Inflammatory macrophage treated with lipopolysaccharide for 4 hours (primary cell): ENCODE results near the gene DDR2.

Experiments
- DNase-seq: peaks from one replicate; pipeline ENCODE4 v3.0.0-alpha.2; 2020

Gene DDR2

GRCh38 chr1:162674034-162674608 is 41.9 kb downstream of the DDR2 start:
- DNase-seq: no peak

GRCh38 chr1:162676087-162676486 is 43.8 kb downstream of the DDR2 start:
- no peak for DNase-seq

DNA sequence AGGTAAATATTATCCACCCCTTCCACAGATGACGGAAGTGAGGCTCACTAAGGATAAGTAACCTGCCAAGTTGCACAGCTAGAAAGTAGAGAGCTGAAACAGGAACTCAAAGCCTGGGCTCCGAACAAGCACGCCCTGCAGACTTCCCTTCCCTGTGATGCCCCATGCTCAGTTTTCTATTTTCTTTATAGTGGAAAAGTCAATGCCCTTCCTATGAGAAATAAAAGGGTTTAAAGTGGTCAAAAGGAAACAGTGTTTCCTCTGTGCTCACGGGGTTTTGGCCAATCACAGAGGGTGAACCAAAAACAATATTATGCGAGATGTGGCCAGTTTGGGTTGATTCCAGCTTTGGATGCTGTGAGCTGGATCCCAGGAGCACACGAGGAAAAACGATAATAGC is 44.5 kb downstream of the DDR2 start:
- no peak for DNase-seq

DNA sequence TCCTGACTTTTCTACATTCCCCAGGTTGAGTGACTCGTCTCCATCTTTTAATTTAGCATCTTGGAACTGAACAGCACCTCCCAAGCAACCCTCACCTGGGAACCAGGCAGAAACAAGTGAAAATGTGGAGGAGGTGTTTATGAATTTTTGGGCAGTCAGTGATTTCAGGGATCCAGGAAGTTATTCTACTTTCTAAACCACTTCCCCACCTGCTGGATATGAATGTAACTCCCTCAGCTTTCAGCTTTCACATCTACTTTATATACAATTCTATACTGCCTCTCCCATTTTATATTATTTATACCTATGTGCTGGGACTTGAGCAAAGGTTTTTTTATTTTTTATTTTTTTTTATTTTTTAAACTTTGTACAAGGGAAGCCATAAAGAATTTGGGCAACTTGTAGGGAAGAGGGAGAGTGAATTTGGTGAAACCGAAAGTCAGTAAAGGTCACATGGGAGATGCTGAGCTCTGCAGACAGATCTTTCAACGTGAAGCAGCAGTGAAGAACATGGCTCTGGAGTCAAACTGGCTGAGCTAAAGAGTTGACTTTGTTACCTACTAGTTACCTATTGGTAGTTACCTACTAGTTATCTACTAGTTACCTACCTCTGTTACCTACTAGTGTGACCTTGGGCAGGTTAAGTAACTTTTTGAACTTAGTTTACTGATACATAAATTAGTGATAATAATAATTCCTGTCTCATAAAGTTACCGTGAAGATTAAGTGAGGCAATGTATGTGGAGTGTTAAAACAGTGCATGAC is 45.5 kb downstream of the DDR2 start:
- DNase-seq: no peak

DNA sequence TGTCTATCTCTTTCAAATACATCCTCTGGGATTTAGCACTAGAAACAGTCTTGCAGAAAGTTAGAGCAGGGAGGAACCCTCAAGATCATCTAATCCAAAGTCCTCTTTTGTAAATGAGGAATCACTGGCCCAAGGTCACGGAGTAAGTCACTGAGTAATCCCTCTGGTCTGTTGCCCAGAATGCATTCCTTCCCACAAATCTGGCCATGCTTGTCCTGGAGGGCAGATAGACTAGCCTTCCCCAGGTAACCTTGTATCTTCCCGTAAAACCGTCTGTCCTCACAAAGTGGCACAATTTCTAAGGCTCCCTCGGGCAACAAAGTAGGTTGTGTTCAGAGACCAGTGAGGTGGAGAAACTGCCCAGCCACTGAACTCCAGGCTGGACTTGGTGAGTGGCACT is 46.2 kb downstream of the DDR2 start:
- DNase-seq: no peak

GRCh38 chr1:162679298-162679697 is 47.0 kb downstream of the DDR2 start:
- no peak for DNase-seq

DNA sequence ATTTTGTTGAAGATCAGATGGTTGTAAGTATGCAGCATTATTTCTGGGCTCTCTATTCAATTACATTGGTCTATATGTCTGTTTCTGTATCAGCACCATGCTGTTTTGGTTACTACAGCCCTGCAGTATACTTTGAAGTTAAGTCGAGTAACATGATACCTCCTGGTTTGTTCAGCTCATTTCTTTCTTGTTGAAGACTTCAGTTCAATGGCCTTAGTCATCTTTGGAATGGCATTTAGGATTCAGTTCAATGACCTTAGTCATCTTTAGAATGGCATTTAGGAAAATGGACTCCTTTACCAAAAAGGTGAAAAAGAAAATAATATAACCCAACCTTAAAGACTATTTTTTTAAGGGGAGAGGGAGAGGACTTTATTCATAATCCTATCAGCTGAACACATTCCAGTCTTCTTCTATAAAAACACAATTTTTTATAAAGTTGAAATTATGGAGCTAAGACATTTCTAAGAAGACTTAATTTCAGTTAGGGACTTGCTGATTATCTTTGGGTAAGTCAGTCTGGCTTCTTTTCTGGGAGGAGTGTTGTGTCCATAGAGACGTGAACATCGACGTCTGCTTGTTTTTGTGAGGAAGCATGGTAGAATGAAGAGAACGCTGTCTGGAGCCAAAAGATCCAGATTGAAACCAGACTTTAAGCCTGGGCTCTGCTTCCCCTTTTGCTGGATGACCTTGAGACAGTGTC is 48.3 kb downstream of the DDR2 start:
- DNase-seq: no peak

DNA sequence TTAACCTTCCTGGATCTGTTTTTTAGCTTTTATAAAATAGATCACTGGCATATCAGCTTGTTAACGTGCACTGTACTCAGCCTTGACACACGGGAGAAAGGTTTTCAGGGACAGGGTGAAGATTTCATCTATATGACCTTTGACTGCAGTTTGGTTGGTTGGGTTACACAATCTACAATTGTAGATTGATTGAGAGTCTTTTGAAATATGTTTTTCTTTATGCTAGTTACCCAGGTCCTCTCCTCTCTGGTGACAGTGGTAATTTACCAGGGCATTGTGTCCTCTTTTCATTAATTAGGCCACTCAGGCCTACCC is 48.8 kb downstream of the DDR2 start:
- no peak for DNase-seq

DNA sequence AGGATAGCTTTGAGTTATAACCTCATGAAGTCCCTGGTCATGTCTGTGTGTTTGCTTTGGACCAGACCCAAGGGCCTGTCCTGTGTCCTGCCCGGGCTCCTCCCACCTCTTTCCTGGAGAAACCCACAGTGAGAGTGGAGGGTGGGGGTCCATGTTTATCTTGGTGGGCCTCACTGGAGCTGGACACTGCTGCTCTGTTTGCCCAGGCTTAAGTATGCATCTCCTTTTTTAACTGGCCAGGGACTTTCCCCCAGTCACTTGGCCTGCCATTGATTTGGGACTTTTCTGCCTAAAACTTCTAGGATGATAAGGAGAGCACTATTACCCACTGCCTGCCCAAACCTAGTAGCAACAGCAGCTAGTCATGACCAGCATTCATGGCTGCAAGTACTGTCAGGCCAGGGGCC is 49.8 kb downstream of the DDR2 start:
- no peak for DNase-seq

GRCh38 chr1:162687870-162688269 is 55.6 kb downstream of the DDR2 start:
- no peak for DNase-seq

- no peak for DNase-seq
These were observed 56.3 kb downstream of the DDR2 start for GRCh38 chr1:162688521-162688920.

DNA sequence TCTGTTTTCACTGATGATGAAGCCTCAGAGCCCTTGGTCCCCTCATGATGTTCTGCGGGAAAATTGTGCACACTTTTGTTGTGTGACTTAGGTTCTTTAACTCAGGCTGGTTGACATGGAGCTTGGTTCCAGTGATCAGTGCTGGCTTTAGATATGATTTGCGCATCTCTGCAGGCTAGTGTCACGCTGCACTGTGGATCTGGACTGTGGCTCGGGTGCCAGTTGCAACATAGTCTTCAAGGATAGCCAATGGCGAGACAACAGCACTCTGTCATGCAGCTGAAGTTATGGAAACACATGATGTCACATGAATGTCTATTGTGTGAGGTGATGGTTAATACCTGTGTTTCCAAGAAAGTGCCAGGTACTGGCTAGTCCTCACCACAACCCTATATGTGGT is 56.7 kb downstream of the DDR2 start:
- DNase-seq: no peak

- DNase-seq: no peak
These were observed 57.7 kb downstream of the DDR2 start for GRCh38 chr1:162689745-162690671.

DNA sequence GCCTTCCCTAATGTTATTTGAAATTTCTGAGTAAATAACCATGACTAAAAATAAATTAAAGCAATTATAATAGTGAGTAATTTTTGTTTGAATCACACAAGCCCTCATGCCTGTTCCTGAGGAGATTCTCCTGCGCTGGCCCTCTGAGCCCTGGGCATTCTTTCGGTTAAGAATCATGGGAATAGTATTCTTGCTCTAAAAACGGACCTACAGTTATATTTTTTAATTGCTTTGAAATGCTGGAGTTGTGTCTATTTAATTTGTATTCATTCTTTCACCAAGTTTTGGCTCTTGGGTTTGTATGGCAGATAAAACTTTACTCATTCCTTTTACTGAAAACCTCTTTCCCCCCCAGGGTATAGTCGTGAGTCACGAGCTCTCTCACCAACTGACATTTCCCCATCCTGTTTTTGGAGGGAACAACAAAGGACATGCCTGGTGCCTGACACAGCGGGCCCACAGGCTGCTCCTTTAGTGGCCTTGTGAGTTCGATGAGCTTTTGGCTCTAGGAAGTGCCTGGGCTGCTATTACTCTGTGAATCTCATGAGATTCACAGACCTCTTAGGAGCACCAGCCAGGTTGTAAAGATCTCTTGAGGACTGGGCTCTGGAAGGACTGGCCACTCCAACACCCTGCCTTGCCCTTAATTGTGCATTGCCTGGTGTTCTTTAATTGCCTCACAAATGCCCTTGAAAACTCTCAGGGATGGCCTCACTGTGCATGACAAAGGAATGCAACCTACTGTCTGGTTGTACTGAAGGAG is 58.6 kb downstream of the DDR2 start:
- no peak for DNase-seq

DNA sequence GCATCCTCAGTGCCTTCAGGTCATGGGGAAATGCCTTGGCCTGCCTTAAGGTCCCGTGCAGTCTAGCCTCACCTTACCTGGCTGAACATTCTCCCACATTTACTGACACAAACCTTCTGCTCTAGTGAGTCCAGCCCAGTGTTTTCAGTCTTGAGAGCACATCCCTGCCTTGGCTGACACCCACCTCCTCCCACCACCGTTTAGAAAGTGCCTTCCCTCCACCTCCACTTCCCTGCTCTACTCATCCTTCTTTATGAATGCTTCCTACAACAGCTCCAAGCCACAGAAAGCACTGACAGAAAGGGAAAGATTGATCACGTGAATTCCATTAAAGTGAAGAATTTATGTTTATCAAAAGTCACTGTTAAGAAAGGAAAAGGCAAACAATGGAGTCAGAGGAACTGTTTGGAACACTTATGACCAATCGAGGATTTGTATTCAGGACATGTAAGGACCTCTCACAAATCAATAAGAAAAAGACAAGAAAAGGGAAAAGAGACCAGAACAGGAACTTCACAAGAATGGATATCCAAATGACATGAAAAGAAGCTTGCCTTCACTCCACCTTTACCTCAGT is 59.8 kb downstream of the DDR2 start:
- DNase-seq: no peak

GRCh38 chr1:162694911-162695310 is 62.6 kb downstream of the DDR2 start:
- no peak for DNase-seq

DNA sequence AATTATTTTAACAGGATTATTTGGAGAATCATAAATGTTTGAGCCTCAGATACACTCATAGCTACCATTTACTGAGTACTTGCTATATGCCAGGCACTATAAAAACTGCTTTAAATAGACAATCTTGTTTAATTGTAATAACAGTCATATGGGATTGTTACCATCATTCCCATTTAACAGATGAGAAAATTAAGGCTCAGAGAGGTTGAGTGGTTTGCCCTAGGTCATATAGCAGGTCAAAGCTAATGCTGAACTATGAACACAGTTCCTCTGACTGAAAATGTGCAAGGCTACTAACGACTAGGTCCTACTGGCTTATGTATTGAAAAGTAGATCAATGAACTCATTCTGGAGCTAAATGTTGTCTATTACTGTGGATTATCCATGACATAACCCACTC is 63.4 kb downstream of the DDR2 start:
- DNase-seq: no peak

DNA sequence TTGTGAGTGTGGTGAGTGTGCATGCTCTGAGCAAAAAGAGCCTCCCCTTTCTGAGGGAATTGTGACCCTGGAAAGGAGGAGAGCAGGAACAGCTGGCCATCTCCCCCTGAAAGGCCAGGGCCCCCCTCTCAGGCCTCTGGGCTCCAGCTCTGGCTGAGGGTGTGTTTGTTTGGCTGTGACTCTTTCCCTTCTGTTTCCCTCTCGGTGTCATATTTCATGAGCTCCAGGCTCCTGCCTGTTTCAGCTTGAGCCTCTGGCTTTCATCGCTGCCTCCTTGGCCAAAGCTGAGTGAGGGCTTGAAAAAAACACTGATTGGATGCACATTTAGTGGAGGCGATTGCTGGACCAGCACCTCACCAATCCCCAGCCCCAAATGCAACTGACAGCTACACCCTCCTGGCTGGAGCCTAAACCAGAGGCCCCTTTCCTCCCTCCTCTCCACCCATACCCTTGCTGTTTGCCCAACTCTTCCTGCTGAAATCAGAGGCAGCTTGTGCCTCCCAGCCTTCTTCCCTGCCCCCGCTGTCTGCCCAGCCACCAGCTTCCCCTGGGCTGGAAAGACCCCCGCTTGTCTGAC is 64.1 kb downstream of the DDR2 start:
- no peak for DNase-seq

GRCh38 chr1:162697140-162697895 is 65.1 kb downstream of the DDR2 start:
- no peak for DNase-seq

GRCh38 chr1:162699366-162699765 is 67.1 kb downstream of the DDR2 start:
- no peak for DNase-seq

GRCh38 chr1:162700131-162700530 is 67.9 kb downstream of the DDR2 start:
- DNase-seq: no peak
